Measurements from ENCODE around the gene PDLIM4.

The PDLIM4 gene

GRCh38 chr5:132283423-132284043, 26.0 kb downstream of the PDLIM4 start:
- DNase-seq (ENCODE audit: low read depth in 2 of 2): no peak

DNA sequence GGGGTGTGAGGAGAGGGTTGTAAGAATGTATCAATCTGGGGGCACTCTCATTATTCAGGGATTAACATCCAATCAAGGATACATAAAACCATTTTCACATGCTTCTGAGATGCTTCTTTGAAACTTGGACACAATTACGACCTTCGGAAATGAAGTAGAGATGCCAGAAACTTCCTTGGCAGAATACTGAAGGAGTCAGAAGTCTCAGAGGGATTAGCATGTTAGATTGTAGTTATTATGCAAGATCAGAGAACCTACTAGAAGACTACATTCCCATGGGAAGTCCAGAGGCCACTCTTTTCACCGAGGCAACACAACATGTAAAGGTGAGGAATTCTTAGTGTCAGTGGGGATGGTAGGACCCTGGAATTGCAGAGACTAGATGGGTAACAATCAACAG, 31.6 kb downstream of the PDLIM4 start:
- DNase-seq (ENCODE audit: low read depth in 2 of 2): no peak

DNA sequence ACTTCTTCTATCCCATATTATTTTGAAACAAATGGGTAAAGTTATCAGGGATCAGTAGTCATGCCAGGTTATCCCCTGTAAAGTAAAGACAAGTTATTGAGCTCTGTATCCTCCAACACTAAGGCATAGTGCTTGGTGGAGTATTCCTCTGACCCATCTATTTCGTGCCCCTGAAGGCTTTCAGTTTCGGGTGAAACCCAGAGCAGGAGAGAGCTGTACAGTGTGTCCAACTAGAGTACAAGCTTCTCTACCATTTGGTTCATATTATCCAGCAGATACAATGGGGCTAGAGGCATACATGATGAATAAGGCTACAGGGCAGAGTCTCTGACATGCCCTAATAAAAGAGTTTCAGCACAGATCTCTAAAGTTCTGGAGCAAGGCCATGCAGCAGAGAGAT, 33.5 kb downstream of the PDLIM4 start:
- no peak for DNase-seq (ENCODE audit: low read depth in 2 of 2)

DNA sequence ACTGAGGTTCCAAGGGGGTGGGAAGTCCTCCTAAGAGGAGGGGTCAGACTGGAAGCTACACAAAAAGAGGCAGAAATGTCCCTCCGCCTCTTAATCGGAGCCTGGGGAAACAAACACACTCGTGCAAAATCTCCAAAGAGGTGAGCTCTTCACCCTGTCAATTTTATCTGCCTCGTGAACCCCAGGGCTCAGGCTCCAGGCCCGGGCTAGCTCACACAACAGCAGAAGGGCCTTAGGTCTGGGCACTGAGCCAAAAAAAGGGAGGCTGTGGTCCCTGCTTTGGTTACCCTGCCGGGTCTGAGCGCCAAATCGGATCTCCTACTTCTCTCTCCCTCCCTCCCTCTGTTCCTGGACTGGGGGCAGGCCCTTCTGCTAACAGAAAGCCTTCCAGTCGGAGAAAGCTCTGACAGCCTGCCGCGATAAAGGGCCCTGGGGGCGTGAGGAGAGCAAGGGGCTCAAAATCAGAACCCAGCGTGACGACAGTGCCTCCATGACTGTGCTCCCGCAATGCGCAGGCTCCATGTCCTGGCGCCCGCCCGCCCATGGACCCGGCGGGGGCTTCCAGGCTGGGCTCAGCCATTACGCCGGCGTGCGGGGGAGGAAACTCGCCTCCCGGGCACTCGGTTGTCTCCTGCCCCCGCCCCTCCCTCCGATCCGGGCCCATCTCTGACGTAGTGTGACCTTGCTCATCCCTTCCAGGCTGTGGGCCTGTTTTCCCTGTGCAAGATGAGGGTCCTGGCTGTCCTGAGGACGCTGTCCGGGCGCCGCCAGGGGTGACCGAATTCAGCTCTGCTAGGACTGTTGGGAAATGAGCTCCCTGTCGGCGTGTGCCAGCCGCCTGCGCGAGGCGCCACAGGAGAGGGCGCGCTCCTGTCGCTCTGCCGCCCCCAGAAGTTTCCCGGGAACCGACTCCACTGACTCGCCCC, 35.8 kb downstream of the PDLIM4 start:
- peak in 1 of 2 donors; percentile 43 for DNase-seq (ENCODE audit: low read depth in 2 of 2)

DNA sequence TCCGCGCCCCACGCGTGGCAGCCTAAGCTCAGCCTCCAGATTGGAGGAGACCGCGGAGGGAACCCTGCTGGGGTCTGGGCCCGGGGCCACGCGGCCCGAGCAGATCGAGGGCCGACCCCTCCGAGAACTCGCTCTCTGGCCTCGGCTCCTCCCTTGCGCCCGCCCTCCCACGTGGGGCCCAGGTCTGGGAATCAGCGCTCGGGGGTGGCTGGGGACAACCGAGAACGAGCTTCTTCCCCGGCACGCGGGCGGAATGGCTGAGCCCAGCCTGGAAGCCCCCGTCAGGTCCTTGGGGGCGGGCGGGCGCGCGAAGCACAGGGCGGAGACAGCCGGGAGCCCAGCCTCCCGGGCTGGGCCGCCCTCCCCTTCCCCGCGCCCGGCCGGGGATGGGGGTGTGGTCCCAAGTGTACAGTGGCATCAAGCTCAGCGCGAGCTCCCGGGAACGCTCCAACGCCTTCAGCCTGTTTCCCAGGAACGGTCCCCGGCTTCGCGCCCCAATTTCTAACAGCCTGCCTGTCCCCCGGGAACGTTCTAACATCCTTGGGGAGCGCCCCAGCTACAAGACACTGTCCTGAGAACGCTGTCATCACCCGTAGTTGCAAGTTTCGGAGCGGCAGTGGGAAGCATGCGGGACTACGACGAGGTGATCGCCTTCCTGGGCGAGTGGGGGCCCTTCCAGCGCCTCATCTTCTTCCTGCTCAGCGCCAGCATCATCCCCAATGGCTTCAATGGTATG, 36.7 kb downstream of the PDLIM4 start, which contains the start of gene SLC22A4:
SLC22A4 (plus strand) TSS at position 403 of the 736 bp plus-strand sequence; CDS start at position 626, 223 bp downstream.
- DNase-seq (ENCODE audit: low read depth in 2 of 2): peak; percentile 29 to 38

GRCh38 chr5:132294728-132295504, 37.4 kb downstream of the PDLIM4 start:
- DNase-seq (ENCODE audit: low read depth in 2 of 2): peak; percentile 40 to 41

- DNase-seq (ENCODE audit: low read depth in 2 of 2): no peak
These were observed 38.3 kb downstream of the PDLIM4 start for GRCh38 chr5:132295505-132296411.

DNA sequence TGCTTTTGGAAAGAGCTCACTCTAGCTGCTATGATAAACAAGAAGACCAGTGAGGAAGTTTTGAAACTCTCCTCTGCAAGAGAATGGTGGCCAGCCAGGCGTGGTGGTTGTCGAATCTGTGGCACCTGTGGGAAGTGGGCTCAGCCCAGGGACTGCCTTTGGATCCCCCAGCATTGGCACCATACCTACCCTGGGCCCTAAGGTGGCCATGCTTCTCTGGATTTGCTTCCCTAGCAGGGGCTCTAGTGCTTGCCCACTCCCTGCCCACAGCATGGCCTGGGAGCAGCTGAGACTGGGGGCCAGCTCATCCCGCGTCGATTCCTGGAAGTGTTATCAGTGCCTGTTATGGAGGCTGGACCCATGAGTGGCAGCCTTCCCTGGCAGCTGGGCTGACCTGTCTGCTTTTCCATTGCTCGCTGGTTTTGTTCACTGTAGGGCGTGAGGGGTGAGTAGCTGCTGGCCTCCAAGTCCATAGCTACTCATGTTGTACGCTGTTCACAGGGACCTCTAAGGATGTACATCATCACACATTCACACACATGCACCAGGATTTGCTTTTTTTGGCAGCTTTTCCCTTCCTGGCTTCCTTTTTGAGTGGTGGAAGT, 39.0 kb downstream of the PDLIM4 start:
- no peak for DNase-seq (ENCODE audit: low read depth in 2 of 2)

- DNase-seq (ENCODE audit: low read depth in 2 of 2): no peak
These were observed 39.9 kb downstream of the PDLIM4 start for GRCh38 chr5:132297211-132297940.

DNA sequence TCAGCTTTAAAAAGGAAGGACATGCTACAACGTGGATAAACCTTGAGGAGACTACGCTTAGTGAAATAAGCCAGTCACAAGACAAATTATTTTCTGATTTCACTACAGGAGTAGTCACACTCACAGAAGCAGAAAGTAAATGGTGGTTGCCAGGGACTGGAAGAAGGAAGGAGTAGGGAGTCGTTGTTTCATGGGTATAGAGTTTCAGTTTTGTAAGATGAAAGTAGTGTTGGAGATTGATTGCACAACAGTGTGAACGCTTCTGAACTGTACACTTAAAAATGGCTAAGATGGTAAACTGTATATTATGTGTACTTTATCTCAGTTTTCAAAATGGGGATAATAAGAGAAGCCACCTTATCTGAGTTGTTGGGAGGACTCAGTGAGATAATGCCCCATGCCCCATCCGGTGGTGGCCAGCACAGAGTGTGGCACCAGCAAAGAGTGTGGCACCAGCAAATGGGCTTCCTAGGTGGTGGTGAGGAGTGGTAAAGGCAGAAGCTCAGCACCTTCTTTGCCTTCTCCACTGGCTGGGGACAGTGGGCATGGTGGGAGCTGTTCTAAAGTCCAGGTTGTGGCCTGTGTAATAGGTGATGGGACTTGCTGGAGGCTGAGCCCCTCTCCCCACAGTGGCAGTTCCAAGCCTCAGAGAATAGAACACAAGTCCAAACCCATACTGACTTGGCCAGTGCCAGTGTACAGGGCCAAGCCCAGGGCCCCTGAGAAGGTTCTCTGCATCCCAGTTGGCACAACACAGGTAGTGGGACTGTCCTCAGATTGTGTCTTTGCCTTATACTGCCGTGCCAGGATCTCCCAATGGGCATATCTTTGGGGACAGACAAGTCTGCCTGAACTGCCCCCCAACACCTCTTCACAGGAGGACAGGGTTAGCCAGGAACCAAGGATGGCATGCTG, 41.1 kb downstream of the PDLIM4 start:
- DNase-seq (ENCODE audit: low read depth in 2 of 2): no peak

- DNase-seq (ENCODE audit: low read depth in 2 of 2): no peak
These were observed 42.4 kb downstream of the PDLIM4 start for GRCh38 chr5:132299917-132300316.

DNA sequence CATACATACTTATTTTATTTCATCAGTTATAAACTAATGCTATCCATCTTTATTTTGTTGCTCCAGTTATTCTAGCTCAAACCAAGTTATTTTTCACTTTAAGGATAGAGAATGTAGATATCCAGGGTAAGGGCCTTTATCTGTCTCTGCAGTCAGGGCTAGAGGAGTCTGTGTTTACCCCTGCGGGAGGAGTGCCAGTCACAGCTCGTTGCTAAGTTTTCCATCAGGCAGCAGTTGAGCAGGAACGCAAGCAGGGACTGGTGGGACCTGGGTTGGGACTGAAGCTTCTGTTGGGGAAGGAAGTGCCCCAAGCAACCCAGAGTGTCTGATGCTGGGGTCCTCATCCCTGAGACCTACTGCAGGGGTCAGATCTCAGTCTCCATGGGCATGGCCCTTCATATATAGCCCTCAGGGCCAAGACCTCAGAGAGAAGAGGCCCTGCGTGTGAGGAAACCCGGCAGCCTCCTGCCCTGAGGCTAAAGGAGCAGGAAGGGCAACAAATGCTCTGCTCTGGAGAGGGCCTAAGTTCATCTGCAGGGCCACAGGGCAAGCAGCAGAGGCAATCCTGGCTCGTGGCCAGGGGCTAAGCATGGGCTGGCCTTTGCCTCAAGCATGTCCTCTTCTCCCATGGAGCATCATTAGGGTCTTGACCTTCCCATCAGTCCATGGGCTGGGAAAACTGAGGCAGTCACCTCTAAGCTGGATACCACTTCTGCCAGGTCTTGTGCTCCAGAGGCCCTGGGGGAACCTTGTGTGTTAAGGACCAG, 43.3 kb downstream of the PDLIM4 start:
- DNase-seq (ENCODE audit: low read depth in 2 of 2): no peak

DNA sequence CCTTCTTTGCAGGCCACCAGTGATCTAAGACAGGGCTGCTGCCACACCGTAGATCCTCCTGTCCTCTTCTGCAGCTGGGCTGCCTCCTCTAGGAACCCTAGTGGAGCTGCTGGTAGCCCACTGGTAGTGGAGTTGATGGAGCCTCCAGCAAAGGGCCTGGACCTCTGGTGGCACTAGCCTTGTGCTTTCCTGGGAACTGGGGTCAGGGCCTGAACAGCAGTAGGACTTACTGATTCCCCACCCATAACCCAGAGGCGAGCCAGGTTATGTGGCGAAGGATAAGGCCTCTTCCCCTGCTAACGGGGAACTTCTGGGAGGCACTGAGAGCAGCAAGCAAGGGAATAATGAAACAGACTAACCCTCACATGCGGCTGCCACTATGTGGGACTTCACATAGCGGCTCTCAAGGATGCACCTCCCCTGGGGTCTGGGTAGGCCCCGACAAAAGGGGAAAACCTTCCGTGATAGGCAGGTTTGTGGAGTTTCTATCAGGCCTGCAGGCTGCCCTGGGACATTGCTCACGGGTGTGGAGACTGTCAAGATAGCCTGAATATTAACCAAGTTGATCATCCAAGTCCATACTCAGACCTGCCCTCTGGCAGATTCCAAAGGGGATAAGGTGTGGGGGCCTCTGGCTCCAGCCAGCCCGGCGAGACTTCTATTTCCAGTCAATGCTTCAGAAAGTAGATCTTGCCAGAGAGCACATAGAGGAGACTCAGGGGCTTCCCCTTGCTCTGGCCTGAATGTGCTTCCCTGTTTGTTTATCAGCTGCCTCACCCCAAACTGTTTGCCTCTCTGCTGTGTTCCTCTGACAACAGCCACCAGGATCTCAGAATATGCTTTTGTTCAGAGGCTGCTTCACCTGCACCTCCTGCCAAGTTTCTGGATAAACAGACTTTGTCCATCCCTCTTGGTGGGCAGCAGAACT, 44.1 kb downstream of the PDLIM4 start:
- no peak for DNase-seq (ENCODE audit: low read depth in 2 of 2)

DNA sequence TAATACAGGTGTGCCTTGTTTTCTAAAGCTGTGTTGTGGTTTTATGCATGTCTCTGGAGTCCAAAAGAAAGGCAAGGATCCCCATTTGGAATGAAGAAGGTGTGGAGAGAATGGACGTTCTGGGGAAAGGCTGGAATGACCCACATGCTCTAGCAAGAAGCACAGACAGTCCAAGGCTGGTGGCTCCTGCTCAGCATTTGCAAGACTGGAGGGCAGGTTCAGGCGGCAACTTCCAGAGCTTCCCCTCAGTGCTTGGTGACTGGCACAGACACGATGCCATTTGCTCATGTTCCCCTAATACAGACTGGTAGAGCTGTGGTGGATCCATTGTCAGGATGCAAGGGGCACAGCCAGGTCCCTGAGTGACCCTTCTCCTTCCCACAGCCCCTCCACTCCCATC, 44.9 kb downstream of the PDLIM4 start:
- DNase-seq (ENCODE audit: low read depth in 2 of 2): no peak

DNA sequence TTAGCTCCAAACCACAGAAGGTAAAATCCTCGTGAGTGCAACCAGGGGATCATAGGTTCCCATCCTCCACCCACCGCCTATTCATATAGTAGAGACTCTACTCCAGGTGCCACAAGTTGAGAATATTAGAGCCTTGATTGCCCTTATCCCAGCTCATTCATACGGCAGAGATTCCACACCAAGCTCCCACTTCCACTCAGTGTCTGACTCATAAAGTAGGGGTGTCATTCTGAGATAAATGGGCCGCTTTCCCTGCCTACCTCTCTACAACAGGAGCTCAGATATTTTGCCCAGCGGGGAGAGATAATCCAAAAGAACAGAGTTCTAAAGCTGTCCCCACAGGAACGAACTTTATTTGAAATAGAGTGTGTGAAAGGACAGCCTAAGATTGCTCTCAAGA, 46.1 kb downstream of the PDLIM4 start:
- no peak for DNase-seq (ENCODE audit: low read depth in 2 of 2)

DNA sequence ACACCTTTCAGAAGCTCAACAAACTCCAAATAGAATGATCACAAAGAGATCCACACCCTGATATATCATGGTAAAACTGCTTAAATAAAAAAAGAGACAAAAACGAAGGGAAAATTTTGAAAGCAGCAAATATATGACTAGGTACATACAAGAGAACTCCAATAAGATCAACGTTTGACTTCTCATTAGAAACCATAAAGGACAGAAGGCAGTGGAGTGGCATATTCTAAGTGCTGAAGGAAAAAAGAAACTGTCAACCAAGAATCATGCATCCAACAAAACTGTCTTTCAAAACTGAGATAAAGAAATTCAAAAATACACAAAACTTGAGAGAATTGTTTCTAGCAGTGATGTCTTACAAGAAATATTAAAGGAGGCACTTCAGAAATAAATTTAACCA, 47.9 kb downstream of the PDLIM4 start:
- DNase-seq (ENCODE audit: low read depth in 2 of 2): no peak

All from stimulated activated CD8-positive, alpha-beta memory T cell treated with anti-CD3 and anti-CD28 coated beads, Interleukin-7, amount 100 ng/mL, for 1 hour (primary cell).